GM12892 (cell line): Measurements from ENCODE around the gene PAX7.

Source experiments
- POLR2A ChIP-seq: IDR thresholded peaks from 2 replicates; pipeline ENCODE4 v1.6.1; 2011; ENCODE audit warnings: low read depth, low read length, control low read depth
- TAF1 ChIP-seq: IDR thresholded peaks from 2 replicates; pipeline ENCODE4 v1.6.1; 2011; ENCODE audit warnings: low read depth, mild to moderate bottlenecking, control low read depth, low read length, borderline replicate concordance

GRCh38 chr1:18751425-18751824 is 120.8 kb downstream of the PAX7 start:
- TF ChIP-seq POLR2A (no peak), TAF1 (no peak)
